H1 (cell line): Measurements from ENCODE around the gene PSMB5. TPM values are rescaled to one million over a fixed set of nuclear protein-coding genes. Genes with fewer than 3 reads are reported as not detected.

Source experiments
- CTCF ChIA-PET: fragments of 300-600 bp; sonication (Branson Sonifier 250); formaldehyde crosslinking; loops from one replicate; lab custom pipeline; 2021; ENCODE audit not compliant: partially characterized antibody; lab: Charles Lee
- POLR2A ChIA-PET: fragments of 300-600 bp; sonication (Branson Sonifier 250); formaldehyde crosslinking; loops from one replicate; lab custom pipeline; 2021; ENCODE audit warnings: inconsistent platforms; ENCODE audit not compliant: partially characterized antibody; lab: Charles Lee
- DNase-seq, 2 experiments: peaks; one replicate each; pipeline versions ENCODE4 v3.0.0 to v3.0.0-alpha.2; 2010 to 2022; ENCODE audit warnings: low spot score in 2 of 2, low read depth in 1 of 2, mixed read lengths in 1 of 2
- FAIRE-seq: peaks from 2 replicates; lab custom pipeline; 2011; peaks lifted over from hg19 to GRCh38; lab: Jason Lieb, UNC
- H2AFZ ChIP-seq: 2 replicates; pipeline ENCODE4 v1.8.1; 2012; ENCODE audit warnings: low read length, inconsistent platforms
- H2AK5ac ChIP-seq: 2 replicates; pipeline ENCODE4 v1.6.1; 2013; ENCODE audit warnings: low read depth, low read length
- H2BK120ac ChIP-seq: replicated peaks from 2 replicates; pipeline ENCODE3; 2013; ENCODE audit warnings: low read depth, low read length, inconsistent platforms
- H2BK12ac ChIP-seq: 2 replicates; pipeline ENCODE4 v1.6.1; 2013; ENCODE audit warnings: low read depth, low read length
- H2BK15ac ChIP-seq: 2 replicates; pipeline ENCODE4 v1.6.1; 2013; ENCODE audit warnings: low read length
- H2BK20ac ChIP-seq: 2 replicates; pipeline ENCODE4 v1.6.1; 2013; ENCODE audit warnings: low read length
- H2BK5ac ChIP-seq: 2 replicates; pipeline ENCODE4 v1.6.1; 2013; ENCODE audit warnings: low read depth, low read length
- H3K14ac ChIP-seq: 2 replicates; pipeline ENCODE4 v1.6.1; 2013; ENCODE audit warnings: inconsistent platforms; ENCODE audit not compliant: insufficient read length
- H3K18ac ChIP-seq: 2 replicates; pipeline ENCODE4 v1.6.1; 2013; ENCODE audit warnings: low read length; ENCODE audit errors: extremely low read depth
- H3K23ac ChIP-seq: 2 replicates; pipeline ENCODE4 v1.6.1; 2013; ENCODE audit warnings: inconsistent platforms; ENCODE audit not compliant: insufficient read length
- H3K23me2 ChIP-seq: 2 replicates; pipeline ENCODE4 v1.6.1; 2013; ENCODE audit warnings: low read depth, low read length
- H3K27ac ChIP-seq: 2 replicates; pipeline ENCODE4 v1.6.1; 2011; ENCODE audit warnings: low read depth, low read length, inconsistent platforms
- H3K27me3 ChIP-seq, 4 experiments: replicated peaks in 1 of 4; 1 replicate in 1 of 4; 2 replicates in 3 of 4; pipeline versions ENCODE4 v1.6.1 to v1.8.1; 2011 to 2013; ENCODE audit warnings: low read length in 3 of 4, mild to moderate bottlenecking in 3 of 4, inconsistent platforms in 2 of 4, mixed read lengths in 2 of 4, moderate library complexity in 1 of 4; ENCODE audit not compliant: control insufficient read depth in 3 of 4, insufficient read depth in 3 of 4; ENCODE audit errors: extremely low read depth in 1 of 4
- H3K36me3 ChIP-seq, 4 experiments: 2 replicates each; pipeline versions ENCODE4 v1.6.1 to v1.8.1; 2011 to 2013; ENCODE audit warnings: mild to moderate bottlenecking in 4 of 4, low read length in 3 of 4, moderate library complexity in 2 of 4, control low read depth in 1 of 4, inconsistent platforms in 1 of 4; ENCODE audit not compliant: insufficient read depth in 4 of 4, control insufficient read depth in 2 of 4
- H3K4ac ChIP-seq: replicated peaks from 2 replicates; pipeline ENCODE3; 2013; ENCODE audit warnings: low read length, low read depth, mixed read lengths, inconsistent platforms; ENCODE audit not compliant: insufficient read length
- H3K4me1 ChIP-seq, 4 experiments: replicated peaks in 1 of 4; 1 replicate in 1 of 4; 2 replicates in 3 of 4; pipeline versions ENCODE4 v1.6.1 to v1.8.1; 2011 to 2013; ENCODE audit warnings: low read length in 3 of 4, inconsistent platforms in 2 of 4, mixed read lengths in 1 of 4; ENCODE audit not compliant: insufficient read depth in 4 of 4, control insufficient read depth in 3 of 4
- H3K4me2 ChIP-seq, 2 experiments: 2 replicates each; pipeline versions ENCODE4 v1.6.1 to v1.8.1; 2011 to 2013; ENCODE audit warnings: low read depth in 2 of 2, low read length in 2 of 2, control low read depth in 1 of 2, inconsistent platforms in 1 of 2, mild to moderate bottlenecking in 1 of 2; ENCODE audit not compliant: insufficient read depth in 1 of 2
- H3K4me3 ChIP-seq, 4 experiments: fragments of 200-600, 300-600 bp in 1 of 4; sonication (generic), shearing (Covaris generic), sonication (Bioruptor Twin) in 1 of 4; 2 replicates each; pipeline versions ENCODE4 v1.5.1 to v1.8.1; 2011 to 2016; ENCODE audit warnings: low read length in 4 of 4, low read depth in 3 of 4, control low read depth in 2 of 4, inconsistent platforms in 2 of 4, mild to moderate bottlenecking in 2 of 4, mixed read lengths in 1 of 4, moderate library complexity in 1 of 4; ENCODE audit not compliant: insufficient read depth in 2 of 4; ENCODE audit errors: extremely low read depth in 1 of 4
- H3K56ac ChIP-seq: replicated peaks from 2 replicates; pipeline ENCODE3; 2013; ENCODE audit warnings: low read depth, mild to moderate bottlenecking, mixed read lengths, low read length, inconsistent platforms; ENCODE audit not compliant: insufficient read length
- H3K79me1 ChIP-seq: 2 replicates; pipeline ENCODE4 v1.6.1; 2013; ENCODE audit warnings: low read depth, low read length, control low read depth
- H3K79me2 ChIP-seq, 2 experiments: 2 replicates each; pipeline versions ENCODE4 v1.6.1 to v1.8.1; 2012 to 2013; ENCODE audit warnings: low read length in 2 of 2, mild to moderate bottlenecking in 2 of 2, inconsistent platforms in 1 of 2; ENCODE audit not compliant: insufficient read depth in 2 of 2, control insufficient read depth in 1 of 2
- H3K9ac ChIP-seq, 4 experiments: replicated peaks in 1 of 4; 1 replicate in 1 of 4; 2 replicates in 3 of 4; pipeline versions ENCODE4 v1.6.1 to v1.8.1; 2011 to 2013; ENCODE audit warnings: low read depth in 3 of 4, low read length in 3 of 4, control low read depth in 2 of 4, mild to moderate bottlenecking in 2 of 4, moderate library complexity in 2 of 4, inconsistent platforms in 1 of 4; ENCODE audit errors: extremely low read depth in 1 of 4
- H3K9me3 ChIP-seq, 2 experiments: 2 replicates each; pipeline versions ENCODE4 v1.6.1 to v1.8.1; 2012 to 2013; ENCODE audit warnings: mild to moderate bottlenecking in 2 of 2, moderate library complexity in 2 of 2, control low read depth in 1 of 2, inconsistent platforms in 1 of 2, low read depth in 1 of 2, low read length in 1 of 2, mixed read lengths in 1 of 2; ENCODE audit not compliant: insufficient read depth in 2 of 2
- H4K20me1 ChIP-seq, 2 experiments: replicated peaks in 1 of 2; 2 replicates each; pipeline versions ENCODE3 to v1.8.1; 2011 to 2013; ENCODE audit warnings: inconsistent platforms in 2 of 2, low read length in 2 of 2, mild to moderate bottlenecking in 1 of 2; ENCODE audit not compliant: insufficient read depth in 2 of 2, control insufficient read depth in 1 of 2
- H4K5ac ChIP-seq: 2 replicates; pipeline ENCODE4 v1.6.1; 2013; ENCODE audit warnings: low read length, low read depth, mixed read lengths, inconsistent platforms; ENCODE audit not compliant: insufficient read length
- H4K8ac ChIP-seq: 2 replicates; pipeline ENCODE4 v1.8.0; 2013; ENCODE audit warnings: mild to moderate bottlenecking, moderate library complexity, low read length, inconsistent platforms; ENCODE audit not compliant: insufficient read depth; ENCODE audit errors: extremely low read depth
- H4K91ac ChIP-seq: replicated peaks from 2 replicates; pipeline ENCODE3; 2013; ENCODE audit warnings: low read length, mixed read lengths, inconsistent platforms; ENCODE audit not compliant: insufficient read length
- POLR2A ChIP-seq, 2 experiments: IDR thresholded peaks; 1 replicate in 1 of 2; 2 replicates in 1 of 2; pipeline ENCODE4 v1.6.1; 2011; ENCODE audit warnings: low read depth in 2 of 2, low read length in 2 of 2, mild to moderate bottlenecking in 2 of 2; ENCODE audit errors: control extremely low read depth in 1 of 2
- SIN3A ChIP-seq, 2 experiments: IDR thresholded peaks in 1 of 2; conservative IDR thresholded peaks in 1 of 2; 2 replicates each; pipeline ENCODE4 v1.6.1; 2011 to 2012; ENCODE audit warnings: low read length in 2 of 2, improper control_type of control experiment in 1 of 2, low read depth in 1 of 2, mild to moderate bottlenecking in 1 of 2
- WGBS, 2 experiments: shearing (Covaris generic) in 1 of 2; methylation state at CpG; one replicate each; pipeline versions ENCODE4 v1.1.6 to v1.1.7; 2013 to 2015; ENCODE audit warnings: low lambda C conversion rate in 2 of 2, mixed read lengths in 2 of 2, inconsistent platforms in 1 of 2, low coverage in 1 of 2, missing lambda C conversion rate in 1 of 2; ENCODE audit not compliant: insufficient replicate concordance in 2 of 2, insufficient coverage in 1 of 2, insufficient read length in 1 of 2; ENCODE audit errors: extremely low coverage in 1 of 2, missing lambda C conversion rate in 1 of 2; 5-methylcytosine and 5-hydroxymethylcytosine counted together
- polyA plus RNA-seq, 7 experiments: library from polyadenylated mRNA; depleted of rRNA in 3 of 7; stranded (reverse) in 5 of 7; unstranded in 2 of 7; fragments of >200 nt in 5 of 7; fragments of 200-250 nt in 2 of 7; gene quantifications; 1 replicate in 5 of 7; 2 replicates in 1 of 7; 4 replicates in 1 of 7; pipeline versions ENCODE4 v1.2.1 to v1.2.3, GENCODE V29; 2011 to 2013; ENCODE audit warnings: missing spikeins in 2 of 7, mixed read lengths in 2 of 7
- total RNA-seq: library from RNA; stranded (reverse); fragmentation: NEBNext Ultra II Directional; extraction: Animal tissue kit (Norgen Biotek cat#: 25700); gene quantifications from 2 replicates; pipeline ENCODE4 v1.2.1, GENCODE V29; 2021

Gene PSMB5
- total and polyA plus RNA-seq, 2 of the 8 experiments (the other 6 are each of a cell fraction or from before 2014, with no cell fraction given) = 254 to 510 TPM

DNA sequence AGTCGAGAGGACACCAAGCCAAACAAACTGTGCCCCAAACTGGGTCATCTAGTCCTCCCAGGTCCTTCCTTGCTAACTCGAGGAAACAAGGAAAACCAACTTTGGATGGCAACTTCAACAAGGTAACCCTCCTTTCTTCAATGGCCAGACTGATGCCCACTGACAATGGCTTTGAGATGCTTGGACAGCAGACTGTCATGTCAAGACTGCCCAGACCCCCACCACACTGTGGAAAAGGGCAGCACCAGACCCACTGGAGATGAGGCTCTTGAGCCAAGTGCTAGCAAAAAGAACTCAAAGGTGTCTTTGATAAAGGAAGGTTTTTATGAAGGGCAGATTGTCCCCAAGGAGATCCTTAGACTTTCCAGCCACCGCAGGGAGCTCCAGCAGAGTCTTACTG is 31.7 kb upstream of the PSMB5 start:
- WGBS, 2 experiments = 95% methylated on average over 3 of the region's 3 CpGs; no CpG with 5 or more reads in 1 of the 2 experiments
- Histone ChIP-seq H2BK120ac (no peak overlapping the region), H3K4me2 (no peak overlapping the region)

More for the DNA sequence above, 31.7 kb upstream of the PSMB5 start:
- peaks cover 23 to 49% of the 10 kb centered on the region in 2 experiments for H3K79me2 ChIP-seq
- no peak overlapping the region for H3K18ac ChIP-seq
- H3K23me2 ChIP-seq = peaks cover 10% of the 10 kb centered on the region
- H3K56ac ChIP-seq = no peak overlapping the region
- H4K8ac ChIP-seq = no peak overlapping the region
- FAIRE-seq (no peak), DNase-seq (no peak)
- no peak overlapping the region for H2BK15ac ChIP-seq
- no peak overlapping the region for H2AFZ ChIP-seq
- CTCF ChIA-PET = interaction anchor here (0.7 to 2.9 kb wide), 5 partner anchors 11 to 117 kb away, joined by 3 to 18 read pairs (median 4); no protein-coding TSS in a partner anchor
- no peak overlapping the region for H4K91ac ChIP-seq
- H3K4me1 ChIP-seq = peaks cover 2 to 18% (median 7%) of the 10 kb centered on the region in 4 experiments; a peak in 6 of 7 replicates
- no peak overlapping the region for H2BK5ac ChIP-seq
- no peak overlapping the region for H3K14ac ChIP-seq
- peaks cover 55 to 75% (median 65%) of the 10 kb centered on the region in 4 experiments for H3K36me3 ChIP-seq
- peaks cover 7% of the 10 kb centered on the region for H3K79me1 ChIP-seq
- TF ChIP-seq POLR2A (IDR thresholded peaks at IDR 0.05; ENCODE audit: control extremely low read depth in 1 of 2, low read depth in 2 of 2, low read length in 2 of 2) = peak in 1 of 2 experiments; percentile 47; a peak in 1 of 3 replicates
- no peak for TF ChIP-seq SIN3A (conservative IDR thresholded peaks at IDR 0.05 in 1 of 2, IDR thresholded peaks at IDR 0.05 in 1 of 2; ENCODE audit: low read depth in 1 of 2, low read length in 2 of 2)
- no peaks in the 10 kb centered on the region for H3K27me3 ChIP-seq
- no peak overlapping the region for H3K23ac ChIP-seq
- H3K4ac ChIP-seq = no peak overlapping the region
- H2BK12ac ChIP-seq = no peak overlapping the region
- no peaks in the 10 kb centered on the region for H3K9me3 ChIP-seq
- H2AK5ac ChIP-seq = no peak overlapping the region
- POLR2A ChIA-PET = interaction anchor here (1.0 to 3.3 kb wide), 4 partner anchors 9 to 146 kb away, joined by 3 to 7 read pairs (median 6); partner anchors contain the start of gene CDH24
- H3K4me3 ChIP-seq = no peak overlapping the region
- H2BK20ac ChIP-seq = no peak overlapping the region
- no peak overlapping the region for H4K5ac ChIP-seq
- peaks cover 21 to 24% of the 10 kb centered on the region in 2 experiments for H4K20me1 ChIP-seq
- H3K9ac ChIP-seq = no peak overlapping the region
- peak overlapping the region; percentile 45; the same call in 1 of the 2 replicates for H3K27ac ChIP-seq
